Measurements from ENCODE around the gene VHLL. TPM values are rescaled to one million over a fixed set of nuclear protein-coding genes. Genes with fewer than 3 reads are reported as not detected.

The VHLL gene
- total and polyA plus RNA-seq, 5 donors, result not detected

- no peak overlapping the region for H3K4me3 ChIP-seq (ENCODE audit: low read length)
- 95% methylated on average over 3 of the region's 3 CpGs for WGBS
- no peak for ATAC-seq
- no peaks in the 10 kb centered on the region for H3K27me3 ChIP-seq (ENCODE audit: control insufficient read depth, insufficient read depth)
- intact Hi-C loops (cut with DNase I), result no loop called here
- no peak for DNase-seq
- no peak overlapping the region for H3K27ac ChIP-seq (ENCODE audit: low read length)
- H3K4me1 ChIP-seq (ENCODE audit: control insufficient read depth, insufficient read depth, low read length), result no peaks in the 10 kb centered on the region
- H3K9me3 ChIP-seq (ENCODE audit: control insufficient read depth, low read length), result no peaks in the 10 kb centered on the region
Measured at GRCh38 chr1:156253634-156254033, 45.5 kb downstream of the VHLL start.

GRCh38 chr1:156251527-156251926 is 47.6 kb downstream of the VHLL start:
- DNase-seq (no peak), ATAC-seq (peak in 1 of 2 donors; percentile 3)
- WGBS, result 30% methylated on average over 3 of the region's 3 CpGs
- Histone ChIP-seq H3K27me3 (ENCODE audit: control insufficient read depth, insufficient read depth) (no peaks in the 10 kb centered on the region), H3K4me1 (ENCODE audit: control insufficient read depth, insufficient read depth, low read length) (no peaks in the 10 kb centered on the region), H3K4me3 (ENCODE audit: low read length) (no peak overlapping the region), H3K27ac (ENCODE audit: low read length) (no peak overlapping the region), H3K9me3 (ENCODE audit: control insufficient read depth, low read length) (no peaks in the 10 kb centered on the region)
- intact Hi-C loops (cut with DNase I), result no loop called here

DNA sequence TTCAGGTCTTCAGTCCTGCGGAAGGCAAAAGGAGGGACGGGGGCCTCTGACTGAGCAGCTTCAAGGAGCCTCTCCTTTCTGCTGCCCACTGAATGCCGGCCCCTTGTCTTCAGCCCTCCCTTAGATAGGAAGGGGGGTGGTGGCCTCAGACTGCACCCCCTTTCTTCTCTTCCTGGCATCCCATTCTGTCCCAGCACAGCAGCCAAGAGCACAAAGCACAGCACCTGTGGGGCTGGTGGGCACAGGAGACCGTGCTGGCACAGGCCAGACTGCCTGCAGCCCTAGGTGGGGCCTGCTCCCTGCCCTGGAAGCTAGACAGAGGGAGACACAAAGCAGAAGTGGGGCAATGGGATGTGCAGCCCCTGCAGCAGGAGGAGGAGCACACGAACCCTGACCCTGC is 49.5 kb downstream of the VHLL start:
- H3K27me3 ChIP-seq (ENCODE audit: control insufficient read depth, insufficient read depth), result no peaks in the 10 kb centered on the region
- no peaks in the 10 kb centered on the region for H3K9me3 ChIP-seq (ENCODE audit: control insufficient read depth, low read length)
- H3K4me3 ChIP-seq (ENCODE audit: low read length), result no peak overlapping the region
- ATAC-seq (no peak), DNase-seq (no peak)
- intact Hi-C loops (cut with DNase I), result no loop called here
- H3K27ac ChIP-seq (ENCODE audit: low read length), result no peak overlapping the region
- 82% methylated on average over 5 of the region's 5 CpGs for WGBS
- peaks cover 5% of the 10 kb centered on the region for H3K4me1 ChIP-seq (ENCODE audit: control insufficient read depth, insufficient read depth, low read length)

Other genes with a start within 250 kb of the VHLL start
- 10 to 100 TPM; 23.9 to 28.7 (median 27.0) TPM for gene UBQLN4, start 245.5 kb downstream of the VHLL start, total RNA-seq
- 13.7 TPM for gene UBQLN4, start 245.5 kb downstream of the VHLL start, polyA plus RNA-seq
- 10 to 100 TPM; 43.8 to 55.2 (median 51.5) TPM for gene LAMTOR2, start 244.5 kb downstream of the VHLL start, total RNA-seq
- gene LAMTOR2, start 244.5 kb downstream of the VHLL start, polyA plus RNA-seq, result 100 TPM
- gene RAB25, start 238.1 kb downstream of the VHLL start, total RNA-seq, result not detected
- 0.07 TPM for gene RAB25, start 238.1 kb downstream of the VHLL start, polyA plus RNA-seq
- gene MEX3A, start 216.8 kb downstream of the VHLL start, total RNA-seq, result under 1 TPM; 0.17 to 0.33 (median 0.19) TPM
- 0.25 TPM for gene MEX3A, start 216.8 kb downstream of the VHLL start, polyA plus RNA-seq
- gene LMNA, start 184.6 kb downstream of the VHLL start, total RNA-seq, result 100 to 1,000 TPM; 238 to 451 (median 281) TPM
- gene LMNA, start 184.6 kb downstream of the VHLL start, polyA plus RNA-seq, result 247 TPM
- 1 to 10 TPM; 2.3 to 3.4 (median 2.7) TPM for gene SEMA4A, start 145.7 kb downstream of the VHLL start, total RNA-seq
- 3.7 TPM for gene SEMA4A, start 145.7 kb downstream of the VHLL start, polyA plus RNA-seq
- gene SLC25A44, start 105.2 kb downstream of the VHLL start, total RNA-seq, result 10 to 100 TPM; 14.2 to 21.5 (median 15.7) TPM
- 8.6 TPM for gene SLC25A44, start 105.2 kb downstream of the VHLL start, polyA plus RNA-seq
- gene PMF1, start 86.3 kb downstream of the VHLL start, total RNA-seq, result 10 to 100 TPM; 55.3 to 62.9 (median 59.5) TPM
- gene PMF1, start 86.3 kb downstream of the VHLL start, polyA plus RNA-seq, result 93.6 TPM
- gene BGLAP, start 57.1 kb downstream of the VHLL start, total RNA-seq, result under 1 TPM in 3 of 4 donors, not detected in 1; 0.54 to 0.92 (median 0.66) TPM
- gene BGLAP, start 57.1 kb downstream of the VHLL start, polyA plus RNA-seq, result 0.45 TPM
- gene PAQR6, start 51.3 kb downstream of the VHLL start, total RNA-seq, result 1 to 10 TPM in 2 of 4 donors, under 1 TPM in 2; 0.68 to 1.5 (median 0.95) TPM
- gene PAQR6, start 51.3 kb downstream of the VHLL start, polyA plus RNA-seq, result 1.3 TPM
- 10 to 100 TPM; 55.2 to 73.6 (median 62.2) TPM for gene SMG5, start 16.5 kb downstream of the VHLL start, total RNA-seq
- 55.3 TPM for gene SMG5, start 16.5 kb downstream of the VHLL start, polyA plus RNA-seq
- 1 to 10 TPM in 3 of 4 donors, under 1 TPM in 1; 0.95 to 2.4 (median 1.9) TPM for gene TMEM79, start 15.0 kb downstream of the VHLL start, total RNA-seq
- 1.9 TPM for gene TMEM79, start 15.0 kb downstream of the VHLL start, polyA plus RNA-seq
- gene GLMP, start 3.6 kb downstream of the VHLL start, total RNA-seq, result 10 to 100 TPM; 19.8 to 28.4 (median 25.5) TPM
- 22.0 TPM for gene GLMP, start 3.6 kb downstream of the VHLL start, polyA plus RNA-seq
- 100 to 1,000 TPM; 126 to 151 (median 138) TPM for gene CCT3, start 39.0 kb upstream of the VHLL start, total RNA-seq
- 125 TPM for gene CCT3, start 39.0 kb upstream of the VHLL start, polyA plus RNA-seq
- gene TSACC, start 39.2 kb upstream of the VHLL start, total RNA-seq, result not detected
- 0.38 TPM for gene TSACC, start 39.2 kb upstream of the VHLL start, polyA plus RNA-seq
- not detected for gene RHBG, start 69.9 kb upstream of the VHLL start, total RNA-seq
- 0.20 TPM for gene RHBG, start 69.9 kb upstream of the VHLL start, polyA plus RNA-seq
- 10 to 100 TPM; 81.5 to 99.2 (median 89.6) TPM for gene MEF2D, start 201.5 kb upstream of the VHLL start, total RNA-seq
- 53.0 TPM for gene MEF2D, start 201.5 kb upstream of the VHLL start, polyA plus RNA-seq